ENCODE measurements around the gene EVL. TPM values are rescaled to one million over a fixed set of nuclear protein-coding genes. Genes with fewer than 3 reads are reported as not detected.

The EVL gene
- total RNA-seq, 4 donors from 2014 or later = 22.8 to 86.4 (median 45.2) TPM

GRCh38 chr14:100079726-100080005 lies 14.4 kb downstream of the EVL start:
- Histone ChIP-seq H3K9me3 (no peaks in the 10 kb centered on the region), H3K27me3 (no peaks in the 10 kb centered on the region), H3K27ac (peak overlapping the region in 3 of 4 donors; percentile 6 to 40 (median 35)), H3K4me3 (no peak overlapping the region), H3K36me3 (no peaks in the 10 kb centered on the region), H3K4me1 (peaks cover 0 to 28% (median 6%) of the 10 kb centered on the region in 4 donors)
- no peak for TF ChIP-seq CTCF (IDR thresholded peaks at IDR 0.05)
- TF ChIP-seq POLR2AphosphoS5 (IDR thresholded peaks at IDR 0.05) = no peak
- no peak for TF ChIP-seq EP300 (IDR thresholded peaks at IDR 0.05; ENCODE audit: low read depth)
- no peak for TF ChIP-seq POLR2A (IDR thresholded peaks at IDR 0.05)
- in situ Hi-C loops (cut with MboI; ENCODE audit: low pct_ligation_motif_present in 1 of 4, low pct_unique_long_range_greater_than_20kb in 1 of 4, low sequenced_read_pairs in 3 of 4) (no loop called here), intact Hi-C loops (cut with DNase I; ENCODE audit: low total_unique reads) (no loop called here)
- 63 to 84% methylated on average over 5 of the region's 5 CpGs for WGBS, 2 donors (ENCODE audit: low coverage in 1 of 2)
- no peak for DNase-seq

- H3K27ac ChIP-seq = no peak overlapping the region
- no peaks in the 10 kb centered on the region for H3K36me3 ChIP-seq
- no peak for TF ChIP-seq CTCF (IDR thresholded peaks at IDR 0.05)
- no peak for TF ChIP-seq POLR2AphosphoS5 (IDR thresholded peaks at IDR 0.05)
- no peak for TF ChIP-seq POLR2A (IDR thresholded peaks at IDR 0.05)
- TF ChIP-seq EP300 (IDR thresholded peaks at IDR 0.05; ENCODE audit: low read depth) = no peak
- H3K27me3 ChIP-seq = no peaks in the 10 kb centered on the region
- DNase-seq = no peak
- WGBS, 2 donors (ENCODE audit: low coverage in 1 of 2) = 92 to 100% methylated on average over 4 to 5 of the region's 5 CpGs
- H3K4me3 ChIP-seq = no peak overlapping the region
- peaks cover 0 to 22% (median 6%) of the 10 kb centered on the region in 4 donors for H3K4me1 ChIP-seq
- intact Hi-C loops (cut with DNase I; ENCODE audit: low total_unique reads) = no loop called here
- no peaks in the 10 kb centered on the region for H3K9me3 ChIP-seq
- in situ Hi-C loops (cut with MboI; ENCODE audit: low pct_ligation_motif_present in 1 of 4, low pct_unique_long_range_greater_than_20kb in 1 of 4, low sequenced_read_pairs in 3 of 4) = no loop called here
These were observed 15.0 kb downstream of the EVL start for GRCh38 chr14:100080206-100080605.

GRCh38 chr14:100081997-100082625 lies 16.9 kb downstream of the EVL start:
- in situ Hi-C loops (cut with MboI; ENCODE audit: low pct_ligation_motif_present in 1 of 4, low pct_unique_long_range_greater_than_20kb in 1 of 4, low sequenced_read_pairs in 3 of 4) (no loop called here), intact Hi-C loops (cut with DNase I; ENCODE audit: low total_unique reads) (no loop called here)
- Histone ChIP-seq H3K4me1 (peaks cover 0 to 14% (median 6%) of the 10 kb centered on the region in 4 donors), H3K27me3 (no peaks in the 10 kb centered on the region), H3K4me3 (no peak overlapping the region), H3K27ac (peak overlapping the region in 1 of 4 donors; percentile 5), H3K9me3 (no peaks in the 10 kb centered on the region), H3K36me3 (no peaks in the 10 kb centered on the region)
- TF ChIP-seq POLR2AphosphoS5 (IDR thresholded peaks at IDR 0.05) (no peak), EP300 (IDR thresholded peaks at IDR 0.05; ENCODE audit: low read depth) (no peak)
- WGBS, 2 donors (ENCODE audit: low coverage in 1 of 2) = 89% methylated on average over 12 of the region's 12 CpGs; no CpG with 5 or more reads in 1 of the 2 donors
- no peak for DNase-seq

- Histone ChIP-seq H3K4me3 (no peak overlapping the region), H3K27me3 (no peaks in the 10 kb centered on the region), H3K27ac (no peak overlapping the region), H3K9me3 (no peaks in the 10 kb centered on the region), H3K36me3 (no peaks in the 10 kb centered on the region), H3K4me1 (peaks cover 0 to 14% (median 6%) of the 10 kb centered on the region in 4 donors)
- 97% methylated on average over 3 of the region's 3 CpGs; no CpG with 5 or more reads in 1 of the 2 donors for WGBS, 2 donors (ENCODE audit: low coverage in 1 of 2)
- TF ChIP-seq POLR2AphosphoS5 (IDR thresholded peaks at IDR 0.05) = no peak
- TF ChIP-seq POLR2A (IDR thresholded peaks at IDR 0.05) = no peak
- no peak for TF ChIP-seq EP300 (IDR thresholded peaks at IDR 0.05; ENCODE audit: low read depth)
- no peak for TF ChIP-seq CTCF (IDR thresholded peaks at IDR 0.05)
- intact Hi-C loops (cut with DNase I; ENCODE audit: low total_unique reads) = no loop called here
- DNase-seq = no peak
- in situ Hi-C loops (cut with MboI; ENCODE audit: low pct_ligation_motif_present in 1 of 4, low pct_unique_long_range_greater_than_20kb in 1 of 4, low sequenced_read_pairs in 3 of 4) = no loop called here
These were observed 17.5 kb downstream of the EVL start for GRCh38 chr14:100082723-100083122.

GRCh38 chr14:100083706-100084105 lies 18.5 kb downstream of the EVL start:
- TF ChIP-seq CTCF (IDR thresholded peaks at IDR 0.05) = no peak
- no peak for TF ChIP-seq POLR2AphosphoS5 (IDR thresholded peaks at IDR 0.05)
- TF ChIP-seq POLR2A (IDR thresholded peaks at IDR 0.05) = no peak
- no peak for TF ChIP-seq EP300 (IDR thresholded peaks at IDR 0.05; ENCODE audit: low read depth)
- Histone ChIP-seq H3K27ac (no peak overlapping the region), H3K4me1 (peaks cover 0 to 14% (median 5%) of the 10 kb centered on the region in 4 donors), H3K4me3 (no peak overlapping the region), H3K36me3 (no peaks in the 10 kb centered on the region), H3K9me3 (no peaks in the 10 kb centered on the region), H3K27me3 (no peaks in the 10 kb centered on the region)
- 40 to 56% methylated on average over 2 of the region's 2 CpGs for WGBS, 2 donors (ENCODE audit: low coverage in 1 of 2)
- DNase-seq = no peak
- intact Hi-C loops (cut with DNase I; ENCODE audit: low total_unique reads) (no loop called here), in situ Hi-C loops (cut with MboI; ENCODE audit: low pct_ligation_motif_present in 1 of 4, low pct_unique_long_range_greater_than_20kb in 1 of 4, low sequenced_read_pairs in 3 of 4) (no loop called here)
